ENCODE data around the gene ITGB5.
A peak's percentile ranks its signal among the peaks of the same experiment; 100 is the strongest.
"Not testable (repeated sequence)": the region's sequence is repeated elsewhere in the genome, so short reads cannot be mapped to it uniquely, and the experiment has no call there.

ITGB5 gene

GRCh38 chr3:124834723-124835718, 52.1 kb downstream of the ITGB5 start:
- peak; percentile 14 for DNase-seq (ENCODE audit: low spot score)

- no peak for DNase-seq (ENCODE audit: low spot score)
Measured at GRCh38 chr3:124833710-124834332, 53.3 kb downstream of the ITGB5 start.

GRCh38 chr3:124832782-124833709, 54.1 kb downstream of the ITGB5 start:
- DNase-seq (ENCODE audit: low spot score) = no peak

DNA sequence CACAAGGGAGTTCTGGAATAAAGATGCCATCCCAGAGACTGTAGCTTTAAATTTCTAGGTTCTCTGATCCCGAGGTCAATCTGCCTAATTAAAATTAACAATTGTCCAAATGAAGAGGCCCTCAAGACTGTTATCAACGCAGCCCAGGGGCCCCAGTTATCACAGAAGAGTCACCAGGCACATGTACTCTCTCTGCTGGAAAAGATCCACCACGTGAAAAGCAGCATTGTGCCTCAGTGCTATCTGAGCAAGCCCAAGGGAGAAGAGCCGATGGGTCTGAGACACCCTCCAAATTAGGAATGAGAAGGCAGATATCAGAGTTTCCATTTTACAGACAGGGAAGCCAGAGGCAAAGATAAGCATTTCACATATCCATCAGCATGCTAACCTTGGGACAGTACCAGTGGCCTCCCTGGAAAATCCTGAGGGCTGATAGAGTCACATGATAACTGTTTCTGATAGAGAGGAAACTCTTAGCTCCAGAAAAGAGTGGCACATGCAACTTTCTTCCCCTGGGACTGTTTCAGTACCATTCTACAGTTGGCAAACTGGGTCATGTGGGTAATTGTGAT, 55.5 kb downstream of the ITGB5 start:
- DNase-seq (ENCODE audit: low spot score) = no peak

- no peak for DNase-seq (ENCODE audit: low spot score)
Measured at GRCh38 chr3:124829819-124830554, 57.2 kb downstream of the ITGB5 start.

DNA sequence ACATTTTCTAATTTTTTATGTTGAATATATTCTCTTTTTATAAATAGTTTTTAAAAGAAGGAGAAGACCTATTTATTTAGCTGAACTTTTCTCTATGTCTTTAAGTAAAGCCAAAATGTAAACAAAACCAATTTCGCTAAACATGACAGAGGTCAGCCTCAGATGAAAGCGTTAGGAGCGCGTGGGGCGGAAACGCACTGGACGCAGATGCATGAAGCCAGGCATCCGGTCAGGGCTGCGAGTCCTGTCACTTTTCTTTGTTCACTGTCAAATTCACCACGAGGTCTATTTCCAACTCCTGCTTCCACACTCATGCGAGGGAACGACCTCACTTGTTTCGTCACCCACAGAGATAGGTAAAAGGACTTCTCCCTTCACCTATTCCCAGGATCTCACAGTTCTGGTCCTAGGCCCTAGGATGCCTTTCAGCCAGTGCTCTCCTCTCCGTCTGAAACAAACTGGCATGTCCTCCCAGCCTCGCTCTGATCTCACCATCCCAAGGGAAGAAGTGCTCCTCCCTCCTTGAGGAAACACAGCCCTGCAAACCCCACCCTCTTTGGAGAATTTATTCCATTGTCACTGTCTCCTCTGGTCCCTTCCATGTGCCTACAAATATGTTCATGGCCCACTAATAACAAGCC, 57.9 kb downstream of the ITGB5 start:
- DNase-seq (ENCODE audit: low spot score) = no peak

- not testable (repeated sequence) for DNase-seq (ENCODE audit: low spot score)
Measured at GRCh38 chr3:124827476-124828206, 59.5 kb downstream of the ITGB5 start.

DNA sequence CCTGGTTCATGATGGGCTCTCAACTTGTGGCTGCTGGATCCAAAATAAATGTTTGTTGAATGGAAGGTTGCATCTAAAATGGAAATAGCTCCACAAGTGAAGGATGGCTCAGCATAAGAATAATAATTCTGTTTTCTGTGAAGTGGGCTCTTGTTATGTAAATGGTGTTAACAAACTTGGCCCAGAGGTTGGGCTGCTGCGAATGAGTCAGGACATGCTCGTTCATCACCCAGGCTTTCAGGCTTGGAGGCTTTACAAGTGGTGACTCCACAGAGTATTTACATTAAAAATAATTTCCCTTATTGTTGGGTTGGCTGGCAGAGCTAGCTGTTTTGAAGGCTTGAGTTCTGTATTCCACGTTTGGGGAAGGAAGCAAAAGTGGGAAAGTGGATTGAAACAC, 60.5 kb downstream of the ITGB5 start:
- DNase-seq (ENCODE audit: low spot score) = no peak

GRCh38 chr3:124824286-124824915, 62.8 kb downstream of the ITGB5 start:
- DNase-seq (ENCODE audit: low spot score) = no peak

GRCh38 chr3:124823648-124824047, 63.5 kb downstream of the ITGB5 start:
- no peak for DNase-seq (ENCODE audit: low spot score)

DNA sequence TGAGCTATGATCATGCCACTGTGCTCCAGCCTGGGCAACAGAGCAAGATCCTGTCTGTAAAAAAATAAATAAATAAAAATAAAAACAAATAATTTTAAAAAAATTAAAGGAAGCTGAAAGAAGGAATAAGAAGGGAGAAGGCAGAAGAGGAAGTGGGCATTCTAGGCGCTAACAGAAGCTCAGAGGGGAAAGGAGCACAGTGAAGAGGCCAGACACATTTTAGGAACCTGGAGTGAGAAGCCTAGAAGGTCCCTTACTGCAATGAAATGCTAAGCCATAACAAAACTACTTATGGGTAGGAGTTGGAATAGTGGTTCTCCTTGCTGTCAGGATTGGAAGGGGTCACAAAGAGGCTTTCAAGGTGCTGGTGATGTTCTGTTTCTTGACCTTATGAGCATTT, 64.0 kb downstream of the ITGB5 start:
- DNase-seq (ENCODE audit: low spot score) = no peak

DNA sequence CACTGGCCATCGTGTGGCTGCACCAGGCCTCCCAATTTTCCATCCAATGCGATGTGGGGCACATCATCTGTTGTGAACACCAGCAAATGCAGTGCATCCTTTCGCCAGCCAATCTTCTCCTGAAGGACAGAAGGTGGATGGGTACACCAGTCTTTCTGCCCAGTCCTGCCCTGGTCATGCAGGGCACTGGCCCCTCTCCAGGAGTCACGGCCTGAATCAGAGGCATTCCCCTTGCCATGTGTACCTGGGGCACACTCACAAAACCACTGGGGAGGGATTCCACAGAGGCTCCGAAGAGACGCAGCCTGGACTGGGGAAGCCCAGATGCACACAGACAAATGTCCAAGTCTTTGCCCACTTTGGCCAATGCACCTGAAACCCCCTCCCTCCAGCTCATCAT, 65.8 kb downstream of the ITGB5 start:
- DNase-seq (ENCODE audit: low spot score) = no peak

- no peak for DNase-seq (ENCODE audit: low spot score)
Measured at GRCh38 chr3:124818398-124819091, 68.6 kb downstream of the ITGB5 start.

DNA sequence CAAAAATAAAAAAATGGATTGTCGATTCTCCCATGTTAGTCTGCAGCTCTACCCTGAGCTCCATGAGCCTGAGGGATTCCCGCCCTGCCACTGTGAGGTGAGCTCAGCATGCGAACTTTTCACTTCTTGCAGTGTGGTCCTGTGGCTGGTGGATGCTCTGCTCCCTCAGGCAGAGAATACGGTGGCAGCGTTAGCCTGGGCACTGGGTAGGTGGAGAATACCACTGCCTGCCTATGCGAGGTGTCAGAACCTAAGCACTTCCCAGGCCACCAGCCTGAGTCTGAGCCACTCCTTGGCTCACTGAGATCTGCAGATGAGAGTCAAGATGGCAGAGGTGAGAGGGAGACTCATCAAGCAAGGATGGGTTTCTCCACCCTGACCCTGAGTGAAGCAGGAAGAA, 70.1 kb downstream of the ITGB5 start:
- DNase-seq (ENCODE audit: low spot score) = no peak

- DNase-seq (ENCODE audit: low spot score) = no peak
Measured at GRCh38 chr3:124816206-124816605, 71.0 kb downstream of the ITGB5 start.

DNA sequence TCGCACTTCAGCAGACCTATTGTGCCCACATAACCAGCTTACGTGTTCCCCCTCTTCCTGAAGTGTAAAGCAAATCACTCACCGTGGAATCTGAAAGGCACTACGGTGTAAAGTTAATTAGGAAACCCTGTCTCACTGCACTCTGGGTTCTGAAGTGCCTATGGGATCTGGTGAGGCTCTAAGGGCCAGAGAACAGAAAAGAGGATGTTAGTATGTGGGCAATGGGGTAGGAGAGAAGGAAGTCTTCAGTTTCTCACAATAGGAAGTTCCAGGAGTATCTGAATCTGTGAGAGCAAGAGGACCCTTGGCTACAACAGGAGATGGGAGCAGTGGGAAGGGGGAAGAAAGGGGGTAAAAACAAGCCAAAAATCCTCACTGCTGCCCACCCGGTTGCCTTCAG, 71.4 kb downstream of the ITGB5 start:
- DNase-seq (ENCODE audit: low spot score) = no peak

DNA sequence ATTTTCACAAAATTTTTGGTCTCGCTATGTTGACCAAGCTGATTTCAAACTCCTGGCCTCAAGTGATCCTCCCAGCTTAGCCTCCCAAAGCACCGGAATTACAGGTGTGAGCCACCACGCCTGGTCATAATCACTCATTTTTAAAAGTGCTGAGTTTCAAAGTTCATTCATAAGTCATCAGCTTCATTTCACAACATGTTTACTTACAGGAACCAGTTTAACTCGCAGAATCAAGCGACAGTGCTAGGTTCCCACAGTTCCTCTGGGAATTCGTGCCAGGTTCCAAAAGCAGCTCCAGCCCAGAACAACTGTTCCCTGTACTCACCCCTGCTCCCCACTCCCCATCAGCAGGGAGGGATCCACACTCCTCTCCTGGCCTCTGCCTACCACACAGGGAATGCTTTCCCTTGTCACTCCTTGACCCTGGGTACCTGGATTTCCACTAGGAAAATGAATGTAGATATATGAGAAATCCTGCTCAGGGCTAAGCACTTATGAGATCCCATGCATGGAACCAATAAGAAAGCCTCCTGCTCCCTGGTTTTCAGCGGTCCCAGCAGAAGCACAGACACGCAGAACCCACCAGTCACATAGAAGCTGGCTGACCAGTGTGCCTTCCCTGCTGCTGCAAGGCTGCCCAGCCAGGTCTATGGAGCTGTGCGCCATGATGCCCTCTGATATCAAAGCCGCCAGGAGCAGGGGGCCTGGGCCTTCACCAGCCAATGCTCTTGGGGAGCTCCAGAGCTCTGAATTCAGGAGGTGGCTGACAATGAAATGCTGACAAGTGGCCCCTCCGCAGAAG, 72.3 kb downstream of the ITGB5 start:
- DNase-seq (ENCODE audit: low spot score) = no peak

DNA sequence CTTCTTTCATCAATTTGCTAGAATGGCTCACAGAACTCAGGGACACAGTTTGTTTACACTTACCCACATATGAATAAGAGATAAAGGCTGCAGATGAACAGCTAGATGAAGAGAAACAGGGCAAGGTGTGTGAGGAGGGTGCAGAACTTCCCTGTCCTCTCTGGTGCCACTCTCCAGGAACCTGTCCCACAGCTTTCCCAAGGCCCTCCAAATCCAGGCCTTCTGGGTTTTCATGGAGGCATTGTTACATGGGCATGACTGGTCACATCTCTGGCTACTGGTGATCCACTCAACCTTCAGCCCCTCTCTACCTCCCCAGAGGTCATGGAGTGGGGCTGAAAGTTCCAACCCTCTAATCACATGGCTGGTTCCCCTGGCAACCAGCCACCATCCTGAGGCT, 73.6 kb downstream of the ITGB5 start:
- no peak for DNase-seq (ENCODE audit: low spot score)

All from germinal center (tissue), 1 donor.